ENCODE results near the gene LRRC8B.

The LRRC8B gene

DNA sequence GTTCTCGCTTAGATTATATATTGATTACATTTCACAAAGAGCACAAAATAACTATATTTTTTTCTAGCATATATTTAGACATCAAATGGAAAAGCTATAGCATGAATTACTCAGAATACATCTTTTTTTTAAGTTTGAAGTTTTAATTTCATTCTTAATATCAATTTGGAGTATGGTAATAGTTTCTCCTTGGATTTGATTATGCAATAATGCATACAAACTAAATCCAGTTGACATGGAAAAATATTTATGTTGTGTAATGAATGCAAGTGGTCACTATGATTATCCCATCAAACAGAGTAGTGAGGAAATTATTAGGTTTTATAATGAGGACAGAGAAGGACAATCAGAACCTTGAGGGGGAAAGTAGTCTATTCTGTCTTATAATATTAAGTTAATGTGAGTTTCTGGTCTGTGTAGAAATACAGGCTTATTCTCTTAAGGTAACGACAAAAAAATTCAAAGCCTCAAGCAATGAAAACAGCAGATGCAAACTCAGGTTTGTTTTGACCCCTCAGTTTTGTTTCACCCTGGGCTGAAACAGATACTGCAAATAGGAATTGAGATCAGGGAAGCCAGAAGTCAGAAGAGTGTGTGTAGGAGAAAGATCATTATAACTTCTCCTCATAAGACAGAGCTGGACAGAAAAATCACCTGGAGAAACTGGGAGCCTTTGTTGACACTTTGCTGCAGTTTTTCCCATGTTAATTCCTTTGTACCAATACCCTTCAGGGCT is 23.7 kb downstream of the LRRC8B start:
- Histone ChIP-seq H3K27me3 (ENCODE audit: control insufficient read depth in 1 of 2, insufficient read depth in 2 of 2, low read length in 2 of 2) (no peaks in the 10 kb centered on the region), H3K9me3 (ENCODE audit: control insufficient read depth in 2 of 2, low read length in 2 of 2) (no peaks in the 10 kb centered on the region), H3K9ac (ENCODE audit: low read length in 2 of 2) (no peak overlapping the region), H3K4me3 (ENCODE audit: low read length in 2 of 2) (no peak overlapping the region), H3K36me3 (ENCODE audit: control insufficient read depth in 2 of 2, insufficient read depth in 2 of 2, low read length in 2 of 2) (peaks cover 0 to 2% of the 10 kb centered on the region in 2 donors), H3K4me1 (ENCODE audit: control insufficient read depth, insufficient read depth, low read length) (peaks cover 9% of the 10 kb centered on the region), H3K27ac (ENCODE audit: low read length) (no peak overlapping the region)

DNA sequence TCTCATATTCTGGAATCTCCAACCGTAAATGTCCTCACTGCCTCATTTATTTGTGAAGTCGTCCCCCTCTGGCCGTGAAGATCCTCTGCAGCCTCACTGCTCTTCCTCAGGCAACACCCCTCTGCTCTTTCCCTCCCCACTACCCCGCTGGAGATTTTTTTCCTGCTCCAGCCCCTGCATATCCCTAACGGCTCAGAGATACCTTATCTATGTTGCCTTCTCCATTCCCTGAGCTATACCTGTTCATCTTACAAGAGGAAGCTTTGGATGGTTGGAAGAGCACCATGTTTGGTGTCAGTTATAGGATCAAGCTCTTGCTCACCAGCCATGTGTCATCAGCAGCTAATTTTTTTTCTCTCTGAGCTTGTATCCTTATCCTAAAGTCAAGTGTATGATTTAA is 26.4 kb downstream of the LRRC8B start:
- Histone ChIP-seq H3K4me1 (ENCODE audit: control insufficient read depth, insufficient read depth, low read length) (no peaks in the 10 kb centered on the region), H3K4me3 (ENCODE audit: low read length in 2 of 2) (no peak overlapping the region)

DNA sequence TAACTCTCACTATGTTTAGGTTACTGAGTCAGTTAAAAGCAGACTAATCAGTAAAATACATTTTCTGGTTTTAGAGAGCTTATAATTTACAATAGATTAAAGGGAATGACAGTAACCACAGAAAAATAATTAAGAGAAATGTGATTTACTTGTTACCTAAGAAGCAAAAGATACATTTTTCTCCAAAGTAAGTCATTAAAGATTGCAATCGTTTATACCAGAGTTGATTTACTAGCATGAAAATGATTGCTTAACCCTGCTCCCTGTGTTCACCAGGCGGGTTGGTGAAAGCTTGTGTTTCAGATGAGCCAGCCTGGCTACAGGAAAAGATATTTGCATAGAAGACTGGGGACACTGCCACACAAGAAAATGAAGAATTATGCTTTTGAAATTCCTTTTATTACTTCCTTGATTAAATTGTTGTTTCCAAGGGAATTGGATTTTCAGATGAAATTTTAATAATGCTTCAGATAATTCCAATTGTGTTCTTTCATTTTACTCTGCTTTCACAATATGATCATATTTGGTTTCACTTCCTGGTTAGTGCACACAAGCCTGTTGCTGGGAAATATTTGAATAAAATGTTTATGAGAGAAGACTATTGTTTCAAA is 27.9 kb downstream of the LRRC8B start:
- no peak overlapping the region for H3K9ac ChIP-seq (ENCODE audit: low read length in 2 of 2)
- H3K27ac ChIP-seq (ENCODE audit: low read length) = no peak overlapping the region
- H3K9me3 ChIP-seq (ENCODE audit: control insufficient read depth in 2 of 2, low read length in 2 of 2) = no peaks in the 10 kb centered on the region
- peaks cover 0 to 2% of the 10 kb centered on the region in 2 donors for H3K36me3 ChIP-seq (ENCODE audit: control insufficient read depth in 2 of 2, insufficient read depth in 2 of 2, low read length in 2 of 2)
- H3K4me1 ChIP-seq (ENCODE audit: control insufficient read depth, insufficient read depth, low read length) = no peaks in the 10 kb centered on the region
- no peaks in the 10 kb centered on the region for H3K27me3 ChIP-seq (ENCODE audit: control insufficient read depth in 1 of 2, insufficient read depth in 2 of 2, low read length in 2 of 2)
- no peak overlapping the region for H3K4me3 ChIP-seq (ENCODE audit: low read length in 2 of 2)

More for the DNA sequence above, 26.4 kb downstream of the LRRC8B start:
- Histone ChIP-seq H3K27ac (ENCODE audit: low read length) (no peak overlapping the region), H3K9ac (ENCODE audit: low read length in 2 of 2) (no peak overlapping the region), H3K27me3 (ENCODE audit: control insufficient read depth in 1 of 2, insufficient read depth in 2 of 2, low read length in 2 of 2) (no peaks in the 10 kb centered on the region), H3K9me3 (ENCODE audit: control insufficient read depth in 2 of 2, low read length in 2 of 2) (no peaks in the 10 kb centered on the region), H3K36me3 (ENCODE audit: control insufficient read depth in 2 of 2, insufficient read depth in 2 of 2, low read length in 2 of 2) (peaks cover 0 to 2% of the 10 kb centered on the region in 2 donors)

- H3K36me3 ChIP-seq (ENCODE audit: control insufficient read depth in 2 of 2, insufficient read depth in 2 of 2, low read length in 2 of 2) = peaks cover 0 to 2% of the 10 kb centered on the region in 2 donors
- H3K9me3 ChIP-seq (ENCODE audit: control insufficient read depth in 2 of 2, low read length in 2 of 2) = no peaks in the 10 kb centered on the region
- no peaks in the 10 kb centered on the region for H3K27me3 ChIP-seq (ENCODE audit: control insufficient read depth in 1 of 2, insufficient read depth in 2 of 2, low read length in 2 of 2)
- no peak overlapping the region for H3K4me3 ChIP-seq (ENCODE audit: low read length in 2 of 2)
- H3K4me1 ChIP-seq (ENCODE audit: control insufficient read depth, insufficient read depth, low read length) = no peaks in the 10 kb centered on the region
- H3K9ac ChIP-seq (ENCODE audit: low read length in 2 of 2) = no peak overlapping the region
- no peak overlapping the region for H3K27ac ChIP-seq (ENCODE audit: low read length)
These were observed 28.5 kb downstream of the LRRC8B start for GRCh38 chr1:89553157-89553556.

DNA sequence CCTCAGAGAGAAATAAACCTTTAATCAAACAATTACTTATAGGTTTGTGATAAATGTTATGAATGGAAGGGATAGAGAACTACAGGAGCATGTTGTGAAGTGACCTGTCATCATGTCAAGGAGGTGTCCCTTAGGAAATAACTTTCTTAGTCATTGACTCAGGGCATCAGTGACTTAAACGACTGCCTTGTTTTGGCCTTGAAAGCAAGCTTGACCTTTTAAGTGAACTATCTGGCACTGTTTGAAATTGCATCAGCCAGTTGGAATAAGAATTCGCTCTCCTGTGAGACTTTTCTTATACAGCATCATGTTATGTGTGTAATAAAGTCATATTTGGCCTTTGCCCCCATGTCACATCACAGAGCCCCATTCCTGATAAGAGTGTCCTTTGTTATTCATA is 30.9 kb downstream of the LRRC8B start:
- Histone ChIP-seq H3K9me3 (ENCODE audit: control insufficient read depth in 2 of 2, low read length in 2 of 2) (no peaks in the 10 kb centered on the region), H3K27me3 (ENCODE audit: control insufficient read depth in 1 of 2, insufficient read depth in 2 of 2, low read length in 2 of 2) (no peaks in the 10 kb centered on the region)

GRCh38 chr1:89556726-89557444 is 32.3 kb downstream of the LRRC8B start:
- H3K4me3 ChIP-seq (ENCODE audit: low read length in 2 of 2) = no peak overlapping the region
- H3K27me3 ChIP-seq (ENCODE audit: control insufficient read depth in 1 of 2, insufficient read depth in 2 of 2, low read length in 2 of 2) = no peaks in the 10 kb centered on the region
- H3K9ac ChIP-seq (ENCODE audit: low read length in 2 of 2) = no peak overlapping the region
- no peaks in the 10 kb centered on the region for H3K4me1 ChIP-seq (ENCODE audit: control insufficient read depth, insufficient read depth, low read length)
- no peaks in the 10 kb centered on the region for H3K9me3 ChIP-seq (ENCODE audit: control insufficient read depth in 2 of 2, low read length in 2 of 2)
- no peak overlapping the region for H3K27ac ChIP-seq (ENCODE audit: low read length)
- peaks cover 0 to 2% of the 10 kb centered on the region in 2 donors for H3K36me3 ChIP-seq (ENCODE audit: control insufficient read depth in 2 of 2, insufficient read depth in 2 of 2, low read length in 2 of 2)

More for the DNA sequence above, 30.9 kb downstream of the LRRC8B start:
- no peaks in the 10 kb centered on the region for H3K4me1 ChIP-seq (ENCODE audit: control insufficient read depth, insufficient read depth, low read length)
- H3K4me3 ChIP-seq (ENCODE audit: low read length in 2 of 2) = no peak overlapping the region
- H3K36me3 ChIP-seq (ENCODE audit: control insufficient read depth in 2 of 2, insufficient read depth in 2 of 2, low read length in 2 of 2) = peaks cover 0 to 2% of the 10 kb centered on the region in 2 donors
- no peak overlapping the region for H3K9ac ChIP-seq (ENCODE audit: low read length in 2 of 2)
- H3K27ac ChIP-seq (ENCODE audit: low read length) = no peak overlapping the region

- Histone ChIP-seq H3K9me3 (ENCODE audit: control insufficient read depth in 2 of 2, low read length in 2 of 2) (no peaks in the 10 kb centered on the region), H3K27me3 (ENCODE audit: control insufficient read depth in 1 of 2, insufficient read depth in 2 of 2, low read length in 2 of 2) (no peaks in the 10 kb centered on the region), H3K9ac (ENCODE audit: low read length in 2 of 2) (no peak overlapping the region), H3K4me3 (ENCODE audit: low read length in 2 of 2) (no peak overlapping the region), H3K27ac (ENCODE audit: low read length) (no peak overlapping the region), H3K4me1 (ENCODE audit: control insufficient read depth, insufficient read depth, low read length) (no peaks in the 10 kb centered on the region), H3K36me3 (ENCODE audit: control insufficient read depth in 2 of 2, insufficient read depth in 2 of 2, low read length in 2 of 2) (peaks cover 0 to 2% of the 10 kb centered on the region in 2 donors)
These were observed 32.8 kb downstream of the LRRC8B start for GRCh38 chr1:89557445-89557825.

DNA sequence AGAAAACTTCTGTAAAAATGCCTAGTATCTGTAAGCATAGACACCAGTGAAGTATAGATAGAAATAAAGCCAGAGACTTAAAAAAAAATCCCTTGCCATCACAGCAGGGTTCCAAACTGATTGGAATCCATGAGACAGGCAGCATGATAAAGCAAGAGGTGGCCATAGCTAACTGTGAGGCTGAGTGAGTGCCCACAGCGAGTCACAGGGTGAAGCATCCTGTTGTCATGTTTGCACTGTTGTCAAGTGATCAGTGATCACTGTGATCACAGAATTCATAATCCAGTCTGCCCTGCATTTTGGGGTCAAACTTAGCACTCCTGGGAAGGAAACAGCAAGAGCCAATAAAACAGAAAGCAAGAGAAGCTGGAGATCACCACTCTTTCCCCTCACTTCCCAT is 33.3 kb downstream of the LRRC8B start:
- Histone ChIP-seq H3K9ac (ENCODE audit: low read length in 2 of 2) (no peak overlapping the region), H3K9me3 (ENCODE audit: control insufficient read depth in 2 of 2, low read length in 2 of 2) (no peaks in the 10 kb centered on the region), H3K36me3 (ENCODE audit: control insufficient read depth in 2 of 2, insufficient read depth in 2 of 2, low read length in 2 of 2) (peaks cover 0 to 2% of the 10 kb centered on the region in 2 donors), H3K27me3 (ENCODE audit: control insufficient read depth in 1 of 2, insufficient read depth in 2 of 2, low read length in 2 of 2) (no peaks in the 10 kb centered on the region), H3K4me1 (ENCODE audit: control insufficient read depth, insufficient read depth, low read length) (no peaks in the 10 kb centered on the region), H3K4me3 (ENCODE audit: low read length in 2 of 2) (no peak overlapping the region), H3K27ac (ENCODE audit: low read length) (no peak overlapping the region)

DNA sequence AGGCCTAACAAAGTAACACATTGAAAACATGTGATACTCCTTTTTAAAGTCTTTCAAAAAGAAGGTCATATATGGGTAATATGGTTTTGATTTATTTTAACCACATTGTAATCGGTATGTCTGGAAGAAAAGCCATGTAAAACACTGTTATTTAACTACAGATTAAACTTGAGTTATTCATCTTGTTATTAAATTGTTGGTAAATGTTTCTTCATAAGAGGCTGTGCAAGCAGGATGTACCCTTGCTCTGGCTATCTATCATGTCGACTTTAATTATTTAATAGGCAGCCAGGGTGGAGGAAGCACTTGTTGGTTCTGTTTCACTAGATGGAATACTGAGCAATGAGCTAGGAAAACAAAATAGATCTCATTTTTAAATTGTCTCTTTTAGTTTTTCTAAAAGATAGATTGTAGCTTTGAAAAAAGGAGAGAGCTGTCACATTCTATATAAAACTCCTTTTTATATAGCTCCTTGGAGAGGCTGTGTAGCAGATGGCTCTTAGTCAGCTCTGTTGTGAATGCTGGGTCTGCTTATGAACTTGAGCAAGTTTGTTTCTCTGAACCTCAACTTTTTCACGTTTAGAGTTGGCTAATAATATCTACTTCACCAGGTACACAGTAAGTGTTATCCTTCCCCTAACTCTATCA is 39.5 kb downstream of the LRRC8B start:
- Histone ChIP-seq H3K27me3 (ENCODE audit: control insufficient read depth in 1 of 2, insufficient read depth in 2 of 2, low read length in 2 of 2) (no peaks in the 10 kb centered on the region), H3K36me3 (ENCODE audit: control insufficient read depth in 2 of 2, insufficient read depth in 2 of 2, low read length in 2 of 2) (no peaks in the 10 kb centered on the region), H3K27ac (ENCODE audit: low read length) (no peak overlapping the region), H3K4me1 (ENCODE audit: control insufficient read depth, insufficient read depth, low read length) (no peaks in the 10 kb centered on the region), H3K4me3 (ENCODE audit: low read length in 2 of 2) (no peak overlapping the region), H3K9me3 (ENCODE audit: control insufficient read depth in 2 of 2, low read length in 2 of 2) (no peaks in the 10 kb centered on the region), H3K9ac (ENCODE audit: low read length in 2 of 2) (no peak overlapping the region)

- Histone ChIP-seq H3K4me1 (ENCODE audit: control insufficient read depth, insufficient read depth, low read length) (no peaks in the 10 kb centered on the region), H3K36me3 (ENCODE audit: control insufficient read depth in 2 of 2, insufficient read depth in 2 of 2, low read length in 2 of 2) (no peaks in the 10 kb centered on the region), H3K9ac (ENCODE audit: low read length in 2 of 2) (no peak overlapping the region), H3K27me3 (ENCODE audit: control insufficient read depth in 1 of 2, insufficient read depth in 2 of 2, low read length in 2 of 2) (no peaks in the 10 kb centered on the region), H3K27ac (ENCODE audit: low read length) (no peak overlapping the region), H3K4me3 (ENCODE audit: low read length in 2 of 2) (no peak overlapping the region), H3K9me3 (ENCODE audit: control insufficient read depth in 2 of 2, low read length in 2 of 2) (no peaks in the 10 kb centered on the region)
These were observed 40.9 kb downstream of the LRRC8B start for GRCh38 chr1:89565521-89565920.
